Activated CD8-positive, alpha-beta T cell treated with anti-CD3 and anti-CD28 coated beads for 36 hours (primary cell): ENCODE results near the gene MAFF. TPM values are rescaled to one million over a fixed set of nuclear protein-coding genes. Genes with fewer than 3 reads are reported as not detected.

Source experiments
- ATAC-seq: fragments of 200-7000 bp; cut with Tn5 transposase; one replicate; pipeline ENCODE4 v1.10.0; 2021; ENCODE audit warnings: mild to moderate bottlenecking, moderate library complexity
- CTCF ChIA-PET: fragments of 350-600 bp; sonication (Branson Sonifier 250); formaldehyde crosslinking; loops from one replicate; lab custom pipeline; 2021; ENCODE audit warnings: antibody characterized with exemption; lab: Charles Lee
- POLR2A ChIA-PET: fragments of 350-600 bp; sonication (Branson Sonifier 250); formaldehyde crosslinking; loops from one replicate; lab custom pipeline; 2021; ENCODE audit warnings: antibody characterized with exemption; lab: Charles Lee
- DNase-seq: peaks from one replicate; pipeline ENCODE4 v3.0.0-alpha.2; 2020
- H3K27ac Mint-ChIP-seq: one replicate; pipeline ENCODE4 v1.8.0; 2021; ENCODE audit warnings: mild to moderate bottlenecking, mixed read lengths
- H3K27me3 Mint-ChIP-seq: one replicate; pipeline ENCODE4 v1.8.0; 2021; ENCODE audit warnings: mixed read lengths
- H3K36me3 Mint-ChIP-seq: one replicate; pipeline ENCODE4 v1.8.0; 2021; ENCODE audit warnings: low read depth, mixed read lengths
- H3K4me1 Mint-ChIP-seq: one replicate; pipeline ENCODE4 v1.8.0; 2021; ENCODE audit warnings: low read depth, mixed read lengths
- H3K4me3 Mint-ChIP-seq: one replicate; pipeline ENCODE4 v1.8.0; 2021; ENCODE audit warnings: mild to moderate bottlenecking, moderate library complexity, mixed read lengths
- H3K9me3 Mint-ChIP-seq: one replicate; pipeline ENCODE4 v1.8.0; 2021; ENCODE audit warnings: mixed read lengths
- intact Hi-C: fragments of 100-400 bp; cut with micrococcal nuclease; formaldehyde crosslinking; loops from one replicate; pipeline ENCODE4 v1.10.0; 2022
- total RNA-seq, 2 experiments: library from RNA; stranded (reverse); gene quantifications; one replicate each; pipeline ENCODE4 v1.2.3, GENCODE V29; 2021
- TF ChIP-seq, protein P1 (sequence below): fragments of 200-600 bp; IDR thresholded peaks from one replicate; pipeline ENCODE4 v1.8.0; 2022; ENCODE audit warnings: antibody characterized with exemption, mild to moderate bottlenecking

Gene MAFF
- total RNA-seq, 2 experiments from 2014 or later, result 12.5 to 13.7 TPM

DNA sequence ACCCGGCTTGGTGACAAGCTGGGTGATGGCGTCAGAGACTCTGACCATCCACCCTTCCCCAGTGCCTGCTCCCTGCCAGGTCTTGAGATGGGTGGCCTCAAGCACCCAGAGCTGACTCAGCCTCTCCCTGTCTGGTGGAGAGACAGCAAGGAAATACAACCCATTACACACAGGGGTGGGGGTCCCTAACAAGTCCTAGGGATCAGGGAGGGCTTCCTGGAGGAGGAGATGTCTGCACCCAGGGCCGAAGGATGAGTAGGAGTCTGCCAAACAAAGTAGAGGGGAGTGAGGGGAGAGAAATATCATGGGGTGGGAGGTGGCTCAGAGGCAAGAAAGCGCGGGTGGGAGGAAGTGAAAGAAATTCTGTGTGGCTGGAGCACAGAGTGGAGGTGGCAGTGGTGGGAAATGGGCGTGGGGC is 6.8 kb downstream of the MAFF start:
- DNase-seq (no peak), ATAC-seq (no peak)
- H3K9me3 Mint-ChIP-seq, result no peaks in the 10 kb centered on the region
- TF ChIP-seq, protein P1, sequence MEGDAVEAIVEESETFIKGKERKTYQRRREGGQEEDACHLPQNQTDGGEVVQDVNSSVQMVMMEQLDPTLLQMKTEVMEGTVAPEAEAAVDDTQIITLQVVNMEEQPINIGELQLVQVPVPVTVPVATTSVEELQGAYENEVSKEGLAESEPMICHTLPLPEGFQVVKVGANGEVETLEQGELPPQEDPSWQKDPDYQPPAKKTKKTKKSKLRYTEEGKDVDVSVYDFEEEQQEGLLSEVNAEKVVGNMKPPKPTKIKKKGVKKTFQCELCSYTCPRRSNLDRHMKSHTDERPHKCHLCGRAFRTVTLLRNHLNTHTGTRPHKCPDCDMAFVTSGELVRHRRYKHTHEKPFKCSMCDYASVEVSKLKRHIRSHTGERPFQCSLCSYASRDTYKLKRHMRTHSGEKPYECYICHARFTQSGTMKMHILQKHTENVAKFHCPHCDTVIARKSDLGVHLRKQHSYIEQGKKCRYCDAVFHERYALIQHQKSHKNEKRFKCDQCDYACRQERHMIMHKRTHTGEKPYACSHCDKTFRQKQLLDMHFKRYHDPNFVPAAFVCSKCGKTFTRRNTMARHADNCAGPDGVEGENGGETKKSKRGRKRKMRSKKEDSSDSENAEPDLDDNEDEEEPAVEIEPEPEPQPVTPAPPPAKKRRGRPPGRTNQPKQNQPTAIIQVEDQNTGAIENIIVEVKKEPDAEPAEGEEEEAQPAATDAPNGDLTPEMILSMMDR, result no peak
- H3K4me1 Mint-ChIP-seq, result peaks cover 40% of the 10 kb centered on the region
- H3K36me3 Mint-ChIP-seq, result peaks cover 8% of the 10 kb centered on the region
- no peak overlapping the region for H3K4me3 Mint-ChIP-seq
- no peaks in the 10 kb centered on the region for H3K27me3 Mint-ChIP-seq
- no peak overlapping the region for H3K27ac Mint-ChIP-seq
- intact Hi-C loops, result no loop called here
- ChIA-PET POLR2A (no interaction called here), CTCF (no interaction called here)

GRCh38 chr22:38211556-38211955 is 9.8 kb downstream of the MAFF start:
- H3K9me3 Mint-ChIP-seq, result no peaks in the 10 kb centered on the region
- peaks cover 23% of the 10 kb centered on the region for H3K4me1 Mint-ChIP-seq
- H3K27me3 Mint-ChIP-seq, result no peaks in the 10 kb centered on the region
- TF ChIP-seq, protein P1, result no peak
- ATAC-seq (no peak), DNase-seq (no peak)
- ChIA-PET CTCF (interaction anchor here (0.8 to 0.9 kb wide), 2 partner anchors 14 to 160 kb away, joined by 3 read pairs; no protein-coding TSS in a partner anchor), POLR2A (interaction anchor here (1.0 to 1.7 kb wide), 2 partner anchors 8 to 10 kb away, joined by 3 to 7 read pairs; partner anchors contain the start of gene MAFF)
- no peak overlapping the region for H3K4me3 Mint-ChIP-seq
- no peak overlapping the region for H3K27ac Mint-ChIP-seq
- H3K36me3 Mint-ChIP-seq, result peaks cover 20% of the 10 kb centered on the region
- intact Hi-C loops, result no loop called here

DNA sequence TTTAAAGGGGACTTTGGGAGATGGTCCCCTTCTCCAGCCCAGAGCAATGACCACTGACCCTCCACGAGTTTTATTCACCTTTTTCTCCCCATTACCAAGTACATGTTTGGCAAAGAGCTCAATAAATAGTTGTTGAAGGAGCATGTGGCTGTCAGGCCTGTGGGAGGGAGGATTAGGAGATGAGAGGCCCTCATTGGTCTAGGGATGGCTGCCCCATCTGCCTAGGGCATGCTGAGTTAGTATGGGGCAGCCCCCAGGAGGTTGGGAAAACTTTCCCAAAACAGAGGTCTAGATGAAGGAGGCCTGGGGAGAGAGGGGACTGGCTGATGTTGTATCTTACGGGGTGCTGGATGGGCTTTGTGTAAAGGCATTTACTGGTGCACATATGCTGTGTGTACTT is 10.6 kb downstream of the MAFF start:
- H3K27ac Mint-ChIP-seq, result no peak overlapping the region
- no peaks in the 10 kb centered on the region for H3K27me3 Mint-ChIP-seq
- ATAC-seq, result no peak
- no peak for DNase-seq
- H3K9me3 Mint-ChIP-seq, result no peaks in the 10 kb centered on the region
- peaks cover 23% of the 10 kb centered on the region for H3K4me1 Mint-ChIP-seq
- ChIA-PET POLR2A (interaction anchor here (1.0 to 1.7 kb wide), 2 partner anchors 9 to 11 kb away, joined by 3 to 7 read pairs; partner anchors contain the start of gene MAFF), CTCF (interaction anchor here (0.8 to 1.1 kb wide), 2 partner anchors 15 to 142 kb away, joined by 3 read pairs; no protein-coding TSS in a partner anchor)
- TF ChIP-seq, protein P1, result no peak
- peaks cover 20% of the 10 kb centered on the region for H3K36me3 Mint-ChIP-seq
- H3K4me3 Mint-ChIP-seq, result no peak overlapping the region
- intact Hi-C loops, result no loop called here

DNA sequence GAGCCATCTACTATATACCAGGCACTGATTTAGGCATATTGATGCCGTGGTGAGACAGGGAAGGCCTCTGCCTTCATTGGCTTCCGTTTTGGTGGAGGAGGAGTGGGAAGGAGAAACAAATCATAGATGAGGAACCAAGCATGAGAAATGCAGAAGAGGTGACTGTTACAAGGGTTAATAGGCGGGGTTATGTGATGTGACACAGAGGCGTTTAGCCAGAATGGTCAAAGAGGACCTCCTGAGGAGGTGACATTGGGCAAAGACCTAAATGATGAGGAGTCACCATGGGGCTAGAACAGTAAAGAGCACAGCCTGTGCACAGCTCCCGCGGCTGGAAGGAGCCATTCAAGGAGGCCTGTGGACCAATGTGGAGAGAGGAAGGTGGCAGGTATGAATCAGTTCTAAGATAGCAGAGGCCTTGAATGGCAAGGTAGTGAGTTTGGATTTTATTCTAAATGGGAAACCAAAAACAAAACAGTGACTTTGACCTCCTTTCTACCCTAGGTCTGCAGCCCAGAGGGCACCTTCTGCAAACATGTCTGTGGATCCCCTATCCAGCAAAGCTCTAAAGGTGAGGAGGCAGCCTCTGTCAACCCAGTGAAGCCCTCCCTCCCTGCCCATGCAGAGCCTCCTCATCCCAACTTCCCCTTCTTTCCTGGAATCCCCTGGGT is 11.7 kb downstream of the MAFF start:
- no peaks in the 10 kb centered on the region for H3K9me3 Mint-ChIP-seq
- peaks cover 20% of the 10 kb centered on the region for H3K36me3 Mint-ChIP-seq
- intact Hi-C loops, result no loop called here
- peaks cover 26% of the 10 kb centered on the region for H3K4me1 Mint-ChIP-seq
- peak overlapping the region; percentile 1 for H3K27ac Mint-ChIP-seq
- TF ChIP-seq, protein P1, result no peak
- CTCF ChIA-PET, result interaction anchor here (1.1 kb wide), 1 partner anchor 141 kb away, joined by 3 read pairs; no protein-coding TSS in a partner anchor
- no peaks in the 10 kb centered on the region for H3K27me3 Mint-ChIP-seq
- no peak for DNase-seq
- no peak for ATAC-seq
- POLR2A ChIA-PET, result no interaction called here
- no peak overlapping the region for H3K4me3 Mint-ChIP-seq

GRCh38 chr22:38213990-38214301 is 12.2 kb downstream of the MAFF start:
- Mint-ChIP-seq H3K27me3 (no peaks in the 10 kb centered on the region), H3K27ac (no peak overlapping the region), H3K9me3 (no peaks in the 10 kb centered on the region), H3K4me3 (peak overlapping the region; percentile 24), H3K36me3 (peaks cover 20% of the 10 kb centered on the region), H3K4me1 (peaks cover 26% of the 10 kb centered on the region)
- ChIA-PET POLR2A (interaction anchor here (1.6 kb wide), 1 partner anchor 12 kb away, joined by 4 read pairs; the partner anchor contains the start of gene MAFF), CTCF (no interaction called here)
- TF ChIP-seq, protein P1, result no peak
- intact Hi-C loops, result no loop called here
- no peak for DNase-seq
- ATAC-seq, result no peak
